DMS53 treated with DMSO at 0.1 percent for 48 hours (cell line): ENCODE results near the gene FGF3.
"Not testable (repeated sequence)": the region's sequence is repeated elsewhere in the genome, so short reads cannot be mapped to it uniquely, and the experiment has no call there.

Source experiments
- DNase-seq: peaks from one replicate; lab custom pipeline; 2025; ENCODE audit not compliant: unreplicated experiment; lab: John Stamatoyannopoulos, UW

FGF3 gene

GRCh38 chr11:69773626-69774353, 45.4 kb downstream of the FGF3 start:
- DNase-seq: no peak

- no peak for DNase-seq
Observed at GRCh38 chr11:69771466-69771865, 47.8 kb downstream of the FGF3 start.

GRCh38 chr11:69770540-69770939, 48.7 kb downstream of the FGF3 start:
- DNase-seq: no peak

GRCh38 chr11:69765498-69765995, 53.7 kb downstream of the FGF3 start:
- DNase-seq: no peak

- DNase-seq: not testable (repeated sequence)
Observed at GRCh38 chr11:69764918-69765317, 54.3 kb downstream of the FGF3 start.

- no peak for DNase-seq
Observed at GRCh38 chr11:69760319-69760718, 58.9 kb downstream of the FGF3 start.
